GM18909 (cell line): Measurements from ENCODE around the gene SLC43A2.
A peak's percentile ranks its signal among the peaks of the same experiment; 100 is the strongest.
"Not testable (repeated sequence)": the region's sequence is repeated elsewhere in the genome, so short reads cannot be mapped to it uniquely, and the experiment has no call there.

Source experiments
- ATAC-seq: cut with Tn5 transposase; IDR thresholded peaks from one replicate; pipeline ENCODE4 v1.9.1; 2021; ENCODE audit warnings: mild to moderate bottlenecking; ENCODE audit not compliant: unreplicated experiment, poor library complexity

SLC43A2 gene

GRCh38 chr17:1592751-1593629, 35.6 kb downstream of the SLC43A2 start:
- ATAC-seq: peak; percentile 82

GRCh38 chr17:1591474-1592090, 37.1 kb downstream of the SLC43A2 start:
- ATAC-seq: no peak

DNA sequence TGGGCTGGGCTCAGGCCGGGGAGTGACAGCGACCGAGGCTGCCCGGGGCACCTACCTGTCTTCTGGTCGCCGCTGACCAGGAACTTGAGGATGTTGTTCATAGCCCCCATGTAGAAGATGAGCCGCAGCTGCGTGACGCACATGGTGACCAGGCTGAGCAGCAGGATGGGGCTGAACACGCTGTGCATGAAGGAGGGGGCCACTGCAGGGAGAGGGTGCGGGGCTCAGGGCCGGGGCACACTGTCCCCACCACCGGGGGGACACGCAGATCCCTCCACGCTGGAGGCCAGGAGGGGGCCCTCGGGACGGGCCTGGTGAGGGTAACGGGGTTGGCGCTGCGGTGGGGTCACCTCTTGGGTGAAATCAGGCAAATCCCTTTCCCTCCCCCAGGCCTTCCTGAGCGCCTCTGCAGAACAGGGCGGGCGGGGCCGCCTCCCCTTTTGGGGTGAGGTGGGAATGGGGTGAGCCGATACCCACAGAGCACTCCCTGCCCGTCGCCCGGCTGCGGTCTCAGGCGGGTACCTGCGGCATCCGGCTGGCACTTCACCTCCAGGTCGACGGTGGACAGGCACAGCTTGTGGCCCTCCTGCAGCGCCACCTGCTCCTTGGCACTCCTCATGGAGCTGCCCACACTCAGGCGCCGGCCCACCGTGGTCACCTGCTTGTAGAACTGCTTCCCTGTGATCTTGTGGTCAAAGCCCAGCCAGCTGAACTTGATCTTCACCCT, 37.7 kb downstream of the SLC43A2 start:
- ATAC-seq: no peak

- no peak for ATAC-seq
Measured at GRCh38 chr17:1590029-1590746, 38.4 kb downstream of the SLC43A2 start.

- no peak for ATAC-seq
Measured at GRCh38 chr17:1588821-1589585, 39.6 kb downstream of the SLC43A2 start.

DNA sequence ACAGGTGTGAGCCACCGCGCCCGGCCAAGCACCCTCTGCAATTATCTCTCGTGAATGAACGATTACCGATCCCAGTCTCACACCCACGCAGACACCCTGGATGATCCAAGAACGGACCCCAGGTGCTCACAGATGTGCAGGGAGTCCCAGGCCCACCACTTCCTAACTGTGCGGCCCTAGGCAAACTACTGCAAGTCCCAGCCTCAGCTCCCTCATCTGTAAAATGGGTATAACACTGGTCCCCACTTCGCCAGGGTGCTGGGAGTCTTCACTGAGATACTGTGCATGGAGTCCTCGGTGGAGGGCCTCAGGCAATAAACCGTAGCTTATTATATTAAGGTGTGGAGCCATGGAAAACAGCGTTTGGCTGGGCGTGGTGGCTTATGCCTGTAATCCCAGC, 44.5 kb downstream of the SLC43A2 start:
- ATAC-seq: no peak

DNA sequence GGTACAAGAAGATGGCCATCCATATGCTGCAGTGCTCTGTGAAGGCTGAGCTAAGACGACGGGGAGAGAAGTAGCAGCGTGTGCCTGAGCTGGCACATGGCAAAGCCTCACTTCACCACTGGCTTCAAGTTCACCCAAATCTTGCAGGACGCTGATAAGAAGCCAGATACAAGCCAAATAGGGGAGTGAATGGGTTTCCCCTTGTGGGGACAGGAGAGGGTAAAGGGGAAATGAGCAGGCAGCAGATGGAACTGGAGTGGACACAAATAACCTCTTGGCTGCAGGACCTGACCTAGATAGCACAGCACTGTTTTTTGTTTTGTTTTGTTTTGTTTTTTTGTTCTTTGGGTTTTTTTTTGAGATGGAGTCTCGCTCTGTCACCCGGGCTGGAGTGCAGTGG, 45.1 kb downstream of the SLC43A2 start:
- ATAC-seq: no peak

DNA sequence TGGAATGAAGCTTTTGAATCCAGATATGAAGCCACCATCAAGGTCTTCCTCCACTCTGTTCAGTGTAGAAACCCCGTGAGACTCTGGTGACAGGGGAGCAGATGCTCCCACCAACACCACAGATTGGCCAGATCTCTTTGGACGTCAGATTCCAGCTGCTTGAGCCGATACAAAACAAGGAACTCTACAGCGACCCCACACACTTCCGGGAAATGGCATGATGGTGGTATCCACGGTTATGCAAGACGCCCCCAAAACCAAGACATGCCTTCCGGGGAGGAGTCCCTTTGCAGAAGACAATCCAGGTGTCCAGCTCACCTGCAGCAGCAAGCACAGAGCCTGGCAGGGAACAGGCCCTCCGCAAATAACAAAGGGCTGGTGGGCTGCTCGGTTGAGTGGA, 46.3 kb downstream of the SLC43A2 start:
- no peak for ATAC-seq

GRCh38 chr17:1580979-1581676, 47.5 kb downstream of the SLC43A2 start:
- no peak for ATAC-seq

- ATAC-seq: no peak
Measured at GRCh38 chr17:1578029-1578428, 50.6 kb downstream of the SLC43A2 start.

- no peak for ATAC-seq
Measured at GRCh38 chr17:1577583-1578013, 51.0 kb downstream of the SLC43A2 start.

GRCh38 chr17:1577182-1577581, 51.5 kb downstream of the SLC43A2 start:
- no peak for ATAC-seq

GRCh38 chr17:1576500-1576899, 52.1 kb downstream of the SLC43A2 start:
- no peak for ATAC-seq

DNA sequence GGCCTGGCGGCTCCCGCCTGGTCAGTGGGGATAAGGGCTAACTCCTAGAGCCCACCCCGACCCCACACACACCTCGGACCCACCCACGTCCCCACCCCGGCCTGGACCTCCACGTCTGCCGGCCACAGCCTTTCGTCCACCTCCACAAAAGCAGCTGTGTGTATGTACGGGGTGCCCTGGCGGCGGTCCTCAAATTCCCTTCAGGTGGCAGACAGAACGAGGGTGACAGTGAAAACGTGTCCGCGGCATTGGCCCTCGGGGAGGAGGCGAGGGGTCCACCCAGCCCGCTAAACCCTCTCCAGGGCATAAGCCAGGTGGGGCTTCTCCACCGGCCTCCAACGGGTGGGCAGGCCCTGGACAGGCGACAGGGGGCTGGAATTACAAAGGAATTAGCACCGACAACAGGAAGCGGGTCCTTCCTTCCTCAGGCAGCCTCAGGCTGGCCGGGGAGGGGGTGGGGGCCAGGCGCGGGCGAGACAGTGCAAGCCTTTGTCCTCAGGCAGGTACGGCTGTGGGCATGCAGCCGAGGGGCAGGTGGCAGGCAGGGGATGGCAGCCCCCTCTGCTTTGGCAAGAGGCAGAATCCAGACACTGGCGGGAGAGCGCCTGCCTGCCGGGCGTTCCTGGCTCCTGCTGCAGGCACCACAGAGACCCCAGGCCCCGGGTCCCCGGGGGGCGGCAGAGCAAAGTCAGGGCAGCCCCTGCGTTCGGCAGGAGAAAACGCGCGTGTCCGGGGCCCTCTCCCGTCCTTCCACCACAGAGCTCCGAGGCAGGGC, 53.8 kb downstream of the SLC43A2 start:
- ATAC-seq: no peak

- no peak for ATAC-seq
Measured at GRCh38 chr17:1573932-1574696, 54.5 kb downstream of the SLC43A2 start.

GRCh38 chr17:1572646-1573045, 56.0 kb downstream of the SLC43A2 start:
- not testable (repeated sequence) for ATAC-seq

DNA sequence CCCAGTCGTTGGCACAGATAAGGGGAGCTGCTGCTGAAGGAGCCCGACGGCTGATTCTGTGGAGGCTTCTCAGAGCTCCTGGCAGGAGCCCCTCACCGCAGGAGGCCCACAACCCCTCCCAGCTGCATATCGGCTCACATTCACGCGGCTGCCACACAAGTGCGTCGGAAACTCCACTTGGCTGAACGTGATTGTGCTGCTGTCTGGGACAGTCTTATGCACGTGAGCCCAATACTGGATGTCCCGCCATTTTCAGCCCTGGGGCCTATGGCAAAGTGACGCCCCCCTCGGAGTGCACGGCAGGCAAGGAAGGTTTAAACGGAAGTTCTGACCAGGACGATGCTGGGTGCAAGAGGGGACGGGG, 57.3 kb downstream of the SLC43A2 start:
- no peak for ATAC-seq
